A673 (cell line): ENCODE results near the gene LRRK1. TPM values are rescaled to one million over a fixed set of nuclear protein-coding genes. Genes with fewer than 3 reads are reported as not detected.

ENCODE experiments used
- BruUV-seq: library from RNA; stranded (reverse); fragments of 400-500 nt; replicated peaks from 2 replicates; lab custom pipeline; 2021; lab: Mats Ljungman, UMichigan
- CTCF ChIA-PET: fragments of 300-600 bp; sonication (Branson Sonifier 250); formaldehyde crosslinking; loops from one replicate; lab custom pipeline; 2022; ENCODE audit warnings: antibody characterized with exemption; lab: Charles Lee
- POLR2A ChIA-PET: fragments of 300-600 bp; sonication (Branson Sonifier 250); formaldehyde crosslinking; loops from one replicate; lab custom pipeline; 2022; ENCODE audit warnings: antibody characterized with exemption; ENCODE audit not compliant: low non-redundant PET; lab: Charles Lee
- DNase-seq: peaks from one replicate; pipeline ENCODE4 v3.0.0-alpha.2; 2015; ENCODE audit warnings: low spot score
- H3K27ac ChIP-seq: fragments of 200-600 bp; sonication (generic); 2 replicates; pipeline ENCODE4 v1.5.1; 2016; ENCODE audit warnings: mixed run types, low read depth, mild to moderate bottlenecking, mixed read lengths, antibody characterized with exemption, low read length; ENCODE audit not compliant: poor library complexity, severe bottlenecking
- H3K27me3 ChIP-seq: fragments of 200-600 bp; sonication (generic); replicated peaks from 2 replicates; pipeline ENCODE4 v1.6.1; 2017; ENCODE audit warnings: mixed run types, low read depth, mild to moderate bottlenecking, mixed read lengths, antibody characterized with exemption, low read length; ENCODE audit not compliant: insufficient read depth, poor library complexity
- H3K36me3 ChIP-seq: fragments of 200-600 bp; sonication (generic); 2 replicates; pipeline ENCODE4 v1.6.1; 2016; ENCODE audit warnings: mixed run types, mild to moderate bottlenecking, mixed read lengths, antibody characterized with exemption, low read length; ENCODE audit not compliant: insufficient read depth, poor library complexity, severe bottlenecking
- H3K4me1 ChIP-seq: fragments of 200-600 bp; sonication (generic); 2 replicates; pipeline ENCODE4 v1.6.1; 2017; ENCODE audit warnings: mixed run types, mild to moderate bottlenecking, mixed read lengths, antibody characterized with exemption, low read length; ENCODE audit not compliant: insufficient read depth, poor library complexity, severe bottlenecking
- H3K4me3 ChIP-seq: fragments of 200-600 bp; sonication (generic); 2 replicates; pipeline ENCODE4 v1.5.1; 2016; ENCODE audit warnings: low read depth, mixed run types, mild to moderate bottlenecking, mixed read lengths, low read length; ENCODE audit not compliant: poor library complexity, severe bottlenecking
- H3K9me3 ChIP-seq: fragments of 200-600 bp; sonication (generic); 2 replicates; pipeline ENCODE4 v1.6.1; 2016; ENCODE audit warnings: mixed run types, low read depth, mild to moderate bottlenecking, mixed read lengths, antibody characterized with exemption, low read length; ENCODE audit not compliant: poor library complexity, severe bottlenecking
- CTCF ChIP-seq: fragments of 300-800, 200-600 bp; sonication (generic); conservative IDR thresholded peaks from 2 replicates; pipeline ENCODE4 v1.5.1; 2017; ENCODE audit warnings: low read depth, mild to moderate bottlenecking, antibody characterized with exemption, low read length, moderate library complexity, mixed read lengths
- EZH2 ChIP-seq: fragments of 200-600 bp; sonication (generic); IDR thresholded peaks from 2 replicates; pipeline ENCODE4 v1.6.1; 2017; ENCODE audit warnings: borderline replicate concordance, low read depth, mild to moderate bottlenecking, mixed read lengths, antibody characterized with exemption, low read length; ENCODE audit not compliant: poor library complexity, severe bottlenecking
- intact Hi-C: fragments of 100-400 bp; cut with micrococcal nuclease; formaldehyde crosslinking; loops from one replicate; pipeline ENCODE4 v1.10.0; 2022; ENCODE audit not compliant: unreplicated experiment
- total RNA-seq: library from RNA; stranded (reverse); gene quantifications from 2 replicates; pipeline ENCODE4 v1.2.3, GENCODE V29; 2021

Gene LRRK1
- total RNA-seq, 1 experiment from 2014 or later = 7.7 TPM

GRCh38 chr15:101067660-101068522 is 148.7 kb downstream of the LRRK1 start:
- CTCF ChIA-PET = no interaction called here
- TF ChIP-seq CTCF (no peak), EZH2 (no peak)
- intact Hi-C loops = no loop called here
- no peaks in the 10 kb centered on the region for H3K27me3 ChIP-seq
- H3K4me1 ChIP-seq = peaks cover 10% of the 10 kb centered on the region
- H3K9me3 ChIP-seq = no peaks in the 10 kb centered on the region
- POLR2A ChIA-PET = no interaction called here
- H3K4me3 ChIP-seq = no peak overlapping the region
- no peak overlapping the region for H3K27ac ChIP-seq
- BruUV-seq = no TSS peak
- no peaks in the 10 kb centered on the region for H3K36me3 ChIP-seq
- DNase-seq = no peak

- no TSS peak for BruUV-seq
- CTCF ChIA-PET = no interaction called here
- Histone ChIP-seq H3K27me3 (no peaks in the 10 kb centered on the region), H3K4me3 (no peak overlapping the region), H3K9me3 (no peaks in the 10 kb centered on the region), H3K4me1 (peaks cover 10% of the 10 kb centered on the region), H3K36me3 (no peaks in the 10 kb centered on the region), H3K27ac (no peak overlapping the region)
- intact Hi-C loops = no loop called here
- POLR2A ChIA-PET = no interaction called here
- TF ChIP-seq CTCF (no peak), EZH2 (no peak)
- DNase-seq = no peak
Measured at GRCh38 chr15:101068523-101068960, 149.4 kb downstream of the LRRK1 start.

GRCh38 chr15:101068961-101069653 is 149.9 kb downstream of the LRRK1 start:
- H3K27ac ChIP-seq = no peak overlapping the region
- peaks cover 10% of the 10 kb centered on the region for H3K4me1 ChIP-seq
- DNase-seq = no peak
- H3K4me3 ChIP-seq = no peak overlapping the region
- no TSS peak for BruUV-seq
- ChIA-PET POLR2A (interaction anchor here (0.6 kb wide), 1 partner anchor 183 kb away, joined by 9 read pairs; the partner anchor contains the start of gene CHSY1), CTCF (no interaction called here)
- no peak for TF ChIP-seq CTCF
- no peak for TF ChIP-seq EZH2
- no peaks in the 10 kb centered on the region for H3K36me3 ChIP-seq
- H3K9me3 ChIP-seq = no peaks in the 10 kb centered on the region
- intact Hi-C loops = no loop called here
- no peaks in the 10 kb centered on the region for H3K27me3 ChIP-seq
